Activated T-cell treated with anti-CD3 and anti-CD28 coated beads, Interleukin-2, amount 50 U/mL, for 4 hours (primary cell): Measurements from ENCODE around the gene CEP295NL. TPM values are rescaled to one million over a fixed set of nuclear protein-coding genes. Genes with fewer than 3 reads are reported as not detected.

Experiments used
- ATAC-seq, 2 donors: fragments of 200-7000 bp; cut with Tn5 transposase; one replicate each; pipeline ENCODE4 v1.10.0; 2021
- DNase-seq: peaks from one replicate; pipeline ENCODE4 v3.0.0-alpha.2; 2020
- H3K27me3 Mint-ChIP-seq: one replicate; pipeline ENCODE4 v1.8.0; 2021; ENCODE audit warnings: low read depth, mixed read lengths
- H3K36me3 Mint-ChIP-seq: one replicate; pipeline ENCODE4 v1.8.0; 2022; ENCODE audit warnings: mixed read lengths; ENCODE audit not compliant: insufficient read depth
- H3K4me1 Mint-ChIP-seq: one replicate; pipeline ENCODE4 v1.8.0; 2021; ENCODE audit warnings: low read depth, mixed read lengths
- H3K4me3 Mint-ChIP-seq: one replicate; pipeline ENCODE4 v1.8.0; 2021; ENCODE audit warnings: mild to moderate bottlenecking, moderate library complexity, mixed read lengths
- H3K9me3 Mint-ChIP-seq: one replicate; pipeline ENCODE4 v1.8.0; 2021; ENCODE audit warnings: mixed read lengths
- total RNA-seq, 3 donors: library from RNA; stranded (reverse); gene quantifications; one replicate each; pipeline ENCODE4 v1.2.1, GENCODE V29; 2021

Gene CEP295NL
- total RNA-seq, 3 donors from 2014 or later: not detected

- H3K27me3 Mint-ChIP-seq: peaks cover 4% of the 10 kb centered on the region
- no peak overlapping the region for H3K4me3 Mint-ChIP-seq
- no peaks in the 10 kb centered on the region for H3K4me1 Mint-ChIP-seq
- ATAC-seq (no peak), DNase-seq (no peak)
- H3K36me3 Mint-ChIP-seq: no peaks in the 10 kb centered on the region
- H3K9me3 Mint-ChIP-seq: no peaks in the 10 kb centered on the region
Measured at GRCh38 chr17:78862073-78863023, 40.7 kb downstream of the CEP295NL start.

GRCh38 chr17:78861229-78861628 lies 41.8 kb downstream of the CEP295NL start:
- no peaks in the 10 kb centered on the region for H3K36me3 Mint-ChIP-seq
- no peak overlapping the region for H3K4me3 Mint-ChIP-seq
- H3K27me3 Mint-ChIP-seq: peaks cover 4% of the 10 kb centered on the region
- H3K4me1 Mint-ChIP-seq: no peaks in the 10 kb centered on the region
- ATAC-seq (no peak), DNase-seq (no peak)
- H3K9me3 Mint-ChIP-seq: no peaks in the 10 kb centered on the region

GRCh38 chr17:78859051-78859450 lies 44.0 kb downstream of the CEP295NL start:
- Mint-ChIP-seq H3K36me3 (no peaks in the 10 kb centered on the region), H3K27me3 (peaks cover 4% of the 10 kb centered on the region), H3K4me3 (no peak overlapping the region), H3K9me3 (no peaks in the 10 kb centered on the region), H3K4me1 (no peaks in the 10 kb centered on the region)
- no peak for DNase-seq
- ATAC-seq: no peak

GRCh38 chr17:78857266-78857665 lies 45.7 kb downstream of the CEP295NL start:
- Mint-ChIP-seq H3K9me3 (no peaks in the 10 kb centered on the region), H3K4me3 (no peak overlapping the region), H3K36me3 (no peaks in the 10 kb centered on the region), H3K4me1 (no peaks in the 10 kb centered on the region), H3K27me3 (no peaks in the 10 kb centered on the region)
- DNase-seq (no peak), ATAC-seq (no peak)

- H3K27me3 Mint-ChIP-seq: no peaks in the 10 kb centered on the region
- H3K4me3 Mint-ChIP-seq: no peak overlapping the region
- H3K4me1 Mint-ChIP-seq: no peaks in the 10 kb centered on the region
- H3K9me3 Mint-ChIP-seq: no peaks in the 10 kb centered on the region
- ATAC-seq: no peak
- DNase-seq: no peak
- no peaks in the 10 kb centered on the region for H3K36me3 Mint-ChIP-seq
Measured at GRCh38 chr17:78855561-78856165, 47.3 kb downstream of the CEP295NL start.

- H3K4me3 Mint-ChIP-seq: no peak overlapping the region
- H3K36me3 Mint-ChIP-seq: no peaks in the 10 kb centered on the region
- ATAC-seq (no peak), DNase-seq (no peak)
- no peaks in the 10 kb centered on the region for H3K4me1 Mint-ChIP-seq
- H3K27me3 Mint-ChIP-seq: no peaks in the 10 kb centered on the region
- no peaks in the 10 kb centered on the region for H3K9me3 Mint-ChIP-seq
Measured at GRCh38 chr17:78854508-78854907, 48.5 kb downstream of the CEP295NL start.

GRCh38 chr17:78853926-78854394 lies 49.0 kb downstream of the CEP295NL start:
- H3K27me3 Mint-ChIP-seq: no peaks in the 10 kb centered on the region
- no peak overlapping the region for H3K4me3 Mint-ChIP-seq
- DNase-seq (no peak), ATAC-seq (no peak)
- no peaks in the 10 kb centered on the region for H3K4me1 Mint-ChIP-seq
- no peaks in the 10 kb centered on the region for H3K9me3 Mint-ChIP-seq
- H3K36me3 Mint-ChIP-seq: no peaks in the 10 kb centered on the region

- no peak for ATAC-seq
- Mint-ChIP-seq H3K4me3 (no peak overlapping the region), H3K36me3 (no peaks in the 10 kb centered on the region), H3K9me3 (no peaks in the 10 kb centered on the region), H3K27me3 (no peaks in the 10 kb centered on the region), H3K4me1 (no peaks in the 10 kb centered on the region)
- no peak for DNase-seq
Measured at GRCh38 chr17:78852709-78853121, 50.3 kb downstream of the CEP295NL start.

- H3K4me1 Mint-ChIP-seq: peaks cover 3% of the 10 kb centered on the region
- DNase-seq (no peak), ATAC-seq (no peak)
- H3K4me3 Mint-ChIP-seq: no peak overlapping the region
- no peaks in the 10 kb centered on the region for H3K27me3 Mint-ChIP-seq
- no peaks in the 10 kb centered on the region for H3K9me3 Mint-ChIP-seq
- H3K36me3 Mint-ChIP-seq: no peaks in the 10 kb centered on the region
Measured at GRCh38 chr17:78849026-78849425, 54.0 kb downstream of the CEP295NL start.

- no peaks in the 10 kb centered on the region for H3K9me3 Mint-ChIP-seq
- no peak for ATAC-seq
- H3K36me3 Mint-ChIP-seq: no peaks in the 10 kb centered on the region
- no peaks in the 10 kb centered on the region for H3K27me3 Mint-ChIP-seq
- peaks cover 5% of the 10 kb centered on the region for H3K4me1 Mint-ChIP-seq
- no peak overlapping the region for H3K4me3 Mint-ChIP-seq
- DNase-seq: no peak
Measured at GRCh38 chr17:78847052-78847451, 55.9 kb downstream of the CEP295NL start.

GRCh38 chr17:78844301-78845005 lies 58.5 kb downstream of the CEP295NL start:
- H3K27me3 Mint-ChIP-seq: no peaks in the 10 kb centered on the region
- no peak overlapping the region for H3K4me3 Mint-ChIP-seq
- ATAC-seq (no peak), DNase-seq (no peak)
- peaks cover 12% of the 10 kb centered on the region for H3K4me1 Mint-ChIP-seq
- H3K9me3 Mint-ChIP-seq: no peaks in the 10 kb centered on the region
- H3K36me3 Mint-ChIP-seq: no peaks in the 10 kb centered on the region

GRCh38 chr17:78842881-78843565 lies 60.0 kb downstream of the CEP295NL start:
- ATAC-seq (no peak), DNase-seq (peak; percentile 56)
- no peaks in the 10 kb centered on the region for H3K9me3 Mint-ChIP-seq
- no peak overlapping the region for H3K4me3 Mint-ChIP-seq
- peaks cover 24% of the 10 kb centered on the region for H3K4me1 Mint-ChIP-seq
- peaks cover 3% of the 10 kb centered on the region for H3K36me3 Mint-ChIP-seq
- H3K27me3 Mint-ChIP-seq: no peaks in the 10 kb centered on the region

GRCh38 chr17:78840780-78841611 lies 62.0 kb downstream of the CEP295NL start, which contains the start of gene USP36:
Gene USP36 (minus strand): TSS chr17:78840814. CDS start chr17:78836363, 4,451 bp downstream.
- peaks cover 15% of the 10 kb centered on the region for H3K36me3 Mint-ChIP-seq
- no peaks in the 10 kb centered on the region for H3K9me3 Mint-ChIP-seq
- ATAC-seq: peak; percentile 89 to 91
- H3K4me1 Mint-ChIP-seq: peaks cover 36% of the 10 kb centered on the region
- no peaks in the 10 kb centered on the region for H3K27me3 Mint-ChIP-seq
- peak within 1 kb of the TSS; percentile 97 for H3K4me3 Mint-ChIP-seq
- DNase-seq: peak; percentile 100
